GM15510 (cell line): ENCODE measurements around the gene VPS37B.

Experiments used
- POLR2A ChIP-seq: IDR thresholded peaks from 3 replicates; pipeline ENCODE4 v1.6.1; 2011; ENCODE audit warnings: borderline replicate concordance; ENCODE audit not compliant: insufficient read length; ENCODE audit errors: extremely low read depth

The VPS37B gene

GRCh38 chr12:122917507-122918121, 21.7 kb upstream of the VPS37B start:
- TF ChIP-seq POLR2A, result no peak

GRCh38 chr12:122909442-122910288, 13.7 kb upstream of the VPS37B start:
- TF ChIP-seq POLR2A, result no peak

GRCh38 chr12:122908915-122909314, 13.0 kb upstream of the VPS37B start:
- no peak for TF ChIP-seq POLR2A

GRCh38 chr12:122903693-122904034, 7.7 kb upstream of the VPS37B start:
- no peak for TF ChIP-seq POLR2A

GRCh38 chr12:122902854-122903692, 7.1 kb upstream of the VPS37B start:
- no peak for TF ChIP-seq POLR2A

GRCh38 chr12:122899887-122900286, 4.0 kb upstream of the VPS37B start:
- TF ChIP-seq POLR2A, result no peak

GRCh38 chr12:122896662-122897061, 738 bp upstream of the VPS37B start:
- no peak for TF ChIP-seq POLR2A

- no peak for TF ChIP-seq POLR2A
Observed at GRCh38 chr12:122895320-122895703, 612 bp downstream of the VPS37B start.

GRCh38 chr12:122894193-122895121, 1.5 kb downstream of the VPS37B start:
- TF ChIP-seq POLR2A, result no peak

GRCh38 chr12:122893208-122894153, 2.4 kb downstream of the VPS37B start:
- no peak for TF ChIP-seq POLR2A

GRCh38 chr12:122891661-122892525, 4.0 kb downstream of the VPS37B start:
- TF ChIP-seq POLR2A, result no peak

GRCh38 chr12:122889761-122890520, 6.0 kb downstream of the VPS37B start:
- TF ChIP-seq POLR2A, result no peak

GRCh38 chr12:122888232-122888752, 7.6 kb downstream of the VPS37B start:
- TF ChIP-seq POLR2A, result peak; percentile 14
